CD14-positive monocyte (primary cell): ENCODE measurements around the gene RCAN2. TPM values are rescaled to one million over a fixed set of nuclear protein-coding genes. Genes with fewer than 3 reads are reported as not detected.

ENCODE experiments used
- DNase-seq, 3 donors: peaks; one replicate each; pipeline ENCODE4 v3.0.0-alpha.2; 2011 to 2022
- H2AFZ ChIP-seq: 2 replicates; pipeline ENCODE4 v1.6.0; 2012; ENCODE audit warnings: mild to moderate bottlenecking, low read depth, low read length, inconsistent platforms; ENCODE audit not compliant: insufficient read depth, poor library complexity, severe bottlenecking
- H3K27ac ChIP-seq, 2 donors: 1 replicate in 1 of 2; 2 replicates in 1 of 2; pipeline ENCODE4 v1.5.1; 2012 to 2013; ENCODE audit warnings: low read length in 2 of 2, control low read depth in 1 of 2, inconsistent platforms in 1 of 2, low read depth in 1 of 2, mild to moderate bottlenecking in 1 of 2
- H3K27me3 ChIP-seq, 2 donors: one replicate each; pipeline versions ENCODE4 v1.6.0 to v1.6.1; 2011 to 2013; ENCODE audit warnings: low read length in 2 of 2; ENCODE audit not compliant: control insufficient read depth in 2 of 2, insufficient read depth in 2 of 2
- H3K36me3 ChIP-seq, 2 donors: replicated peaks in 1 of 2; 1 replicate in 1 of 2; 2 replicates in 1 of 2; pipeline versions ENCODE4 v1.5.1 to v1.6.1; 2012 to 2013; ENCODE audit warnings: low read length in 2 of 2, control low read depth in 1 of 2, inconsistent platforms in 1 of 2, mild to moderate bottlenecking in 1 of 2; ENCODE audit not compliant: insufficient read depth in 2 of 2, control insufficient read depth in 1 of 2
- H3K4me1 ChIP-seq, 2 donors: 1 replicate in 1 of 2; 2 replicates in 1 of 2; pipeline versions ENCODE4 v1.5.1 to v1.6.1; 2012 to 2013; ENCODE audit warnings: low read length in 2 of 2, control low read depth in 1 of 2, inconsistent platforms in 1 of 2, mild to moderate bottlenecking in 1 of 2, moderate library complexity in 1 of 2; ENCODE audit not compliant: insufficient read depth in 2 of 2, control insufficient read depth in 1 of 2
- H3K4me2 ChIP-seq: replicated peaks from 2 replicates; pipeline ENCODE3; 2012; ENCODE audit warnings: low read length, moderate library complexity, mild to moderate bottlenecking; ENCODE audit not compliant: poor library complexity, severe bottlenecking; ENCODE audit errors: extremely low read depth
- H3K4me3 ChIP-seq, 3 experiments: fragments of 200-600 bp in 1 of 3; sonication (generic) in 1 of 3; replicated peaks in 1 of 3; 1 replicate in 2 of 3; 2 replicates in 1 of 3; pipeline ENCODE4 v1.5.1; 2011 to 2013; ENCODE audit warnings: low read length in 3 of 3, mild to moderate bottlenecking in 3 of 3, control low read depth in 2 of 3, low read depth in 2 of 3, inconsistent platforms in 1 of 3, moderate library complexity in 1 of 3
- H3K79me2 ChIP-seq: 2 replicates; pipeline ENCODE4 v1.6.0; 2012; ENCODE audit warnings: mild to moderate bottlenecking, control low read depth, inconsistent platforms, low read length, moderate library complexity; ENCODE audit not compliant: insufficient read depth
- H3K9ac ChIP-seq: 2 replicates; pipeline ENCODE4 v1.6.0; 2017; ENCODE audit warnings: low read length, mild to moderate bottlenecking; ENCODE audit not compliant: insufficient read depth, poor library complexity, severe bottlenecking
- H3K9me3 ChIP-seq, 2 donors: replicated peaks in 1 of 2; 1 replicate in 1 of 2; 2 replicates in 1 of 2; pipeline versions ENCODE4 v1.5.1 to v1.6.1; 2012 to 2013; ENCODE audit warnings: low read length in 2 of 2, control low read depth in 1 of 2; ENCODE audit not compliant: control insufficient read depth in 1 of 2, insufficient read depth in 1 of 2
- H4K20me1 ChIP-seq: 2 replicates; pipeline ENCODE4 v1.6.0; 2012; ENCODE audit warnings: mild to moderate bottlenecking, low read length, control low read depth, moderate library complexity; ENCODE audit not compliant: insufficient read depth
- H3K27ac Mint-ChIP-seq, 7 donors: one replicate each; pipeline ENCODE4 v1.8.0; 2020; ENCODE audit warnings: mild to moderate bottlenecking in 7 of 7, mixed read lengths in 7 of 7, moderate library complexity in 6 of 7, inconsistent platforms in 2 of 7
- H3K27me3 Mint-ChIP-seq, 3 donors: one replicate each; pipeline ENCODE4 v1.8.0; 2021 to 2022; ENCODE audit warnings: low read depth in 3 of 3, mild to moderate bottlenecking in 3 of 3, mixed read lengths in 3 of 3, moderate library complexity in 3 of 3, inconsistent platforms in 1 of 3
- H3K36me3 Mint-ChIP-seq, 2 donors: one replicate each; pipeline ENCODE4 v1.8.0; 2020; ENCODE audit warnings: mixed read lengths in 2 of 2, inconsistent platforms in 1 of 2, mild to moderate bottlenecking in 1 of 2
- H3K4me1 Mint-ChIP-seq: one replicate; pipeline ENCODE4 v1.8.0; 2020; ENCODE audit warnings: mild to moderate bottlenecking, mixed read lengths
- H3K4me3 Mint-ChIP-seq, 2 donors: one replicate each; pipeline ENCODE4 v1.8.0; 2020; ENCODE audit warnings: mild to moderate bottlenecking in 2 of 2, mixed read lengths in 2 of 2, moderate library complexity in 1 of 2
- H3K9me3 Mint-ChIP-seq, 7 donors: one replicate each; pipeline ENCODE4 v1.8.0; 2020 to 2022; ENCODE audit warnings: mixed read lengths in 7 of 7, mild to moderate bottlenecking in 6 of 7, moderate library complexity in 6 of 7, inconsistent platforms in 2 of 7
- WGBS: methylation state at CpG from one replicate; pipeline ENCODE4 v1.1.5; 2013; ENCODE audit warnings: missing lambda C conversion rate; ENCODE audit not compliant: insufficient coverage; 5-methylcytosine and 5-hydroxymethylcytosine counted together
- intact Hi-C, 2 donors: fragments of 100-400 bp; cut with micrococcal nuclease; formaldehyde crosslinking; loops; one replicate each; pipeline versions ENCODE4 v1.15.0 to v1.15.1; 2023
- polyA plus RNA-seq, 3 donors: library from polyadenylated mRNA; depleted of rRNA in 1 of 3; unstranded in 2 of 3; stranded (reverse) in 1 of 3; fragments of 300-500 nt in 2 of 3; fragments of >200 nt in 1 of 3; fragmentation: Illumina TruSeq in 2 of 3; gene quantifications; 1 replicate in 2 of 3; 2 replicates in 1 of 3; pipeline ENCODE4 v1.2.3, GENCODE V29; 2012 to 2021
- TF ChIP-seq, protein P1 (sequence below): fragments of 200-600 bp; IDR thresholded peaks from one replicate; pipeline ENCODE4 v1.8.0; 2022; ENCODE audit warnings: antibody characterized with exemption, mild to moderate bottlenecking

The RCAN2 gene
- polyA plus RNA-seq, 3 donors: not detected

DNA sequence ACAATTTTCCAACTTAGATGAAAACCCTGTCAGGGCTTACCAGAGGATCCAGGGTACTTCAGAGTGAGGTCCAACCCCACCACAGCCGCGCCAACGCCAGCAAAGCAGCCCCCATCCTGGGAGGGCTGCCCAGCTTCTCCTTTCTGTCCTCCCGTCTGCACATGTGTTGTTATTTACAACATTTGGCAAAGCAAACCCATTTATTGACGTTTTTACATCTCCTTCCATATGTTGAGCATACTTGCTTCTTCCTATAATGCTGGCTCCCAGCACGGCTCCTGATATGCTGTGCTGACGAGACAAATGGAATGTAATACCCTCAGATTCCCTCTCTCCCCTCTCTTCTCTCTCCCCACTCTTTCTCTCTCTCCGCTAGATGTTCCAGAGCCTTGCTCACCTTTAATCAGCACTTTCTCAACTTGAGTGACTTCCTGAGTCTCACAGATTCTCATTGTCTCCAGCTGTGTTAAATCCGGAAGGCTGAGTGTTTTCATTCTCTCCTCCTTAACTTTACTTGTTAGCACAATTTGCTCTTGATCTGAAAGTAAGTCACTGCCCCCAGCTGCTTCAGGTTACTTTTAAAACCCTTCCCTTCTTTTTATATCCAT lies 22.7 kb downstream of the RCAN2 start:
- no peak for DNase-seq
- no peak overlapping the region for H3K4me3 ChIP-seq
- no peaks in the 10 kb centered on the region for H3K9me3 ChIP-seq
- Mint-ChIP-seq H3K9me3 (peaks cover 0 to 3% (median 1%) of the 10 kb centered on the region in 7 donors), H3K27me3 (peaks cover 1 to 2% (median 1%) of the 10 kb centered on the region in 3 donors), H3K27ac (no peak overlapping the region), H3K4me3 (no peak overlapping the region), H3K36me3 (no peaks in the 10 kb centered on the region), H3K4me1 (no peaks in the 10 kb centered on the region)
- H3K4me2 ChIP-seq: no peak overlapping the region
- 87% methylated on average over 9 of the region's 9 CpGs for WGBS
- intact Hi-C loops: no loop called here
- H2AFZ ChIP-seq: no peak overlapping the region
- TF ChIP-seq, protein P1, sequence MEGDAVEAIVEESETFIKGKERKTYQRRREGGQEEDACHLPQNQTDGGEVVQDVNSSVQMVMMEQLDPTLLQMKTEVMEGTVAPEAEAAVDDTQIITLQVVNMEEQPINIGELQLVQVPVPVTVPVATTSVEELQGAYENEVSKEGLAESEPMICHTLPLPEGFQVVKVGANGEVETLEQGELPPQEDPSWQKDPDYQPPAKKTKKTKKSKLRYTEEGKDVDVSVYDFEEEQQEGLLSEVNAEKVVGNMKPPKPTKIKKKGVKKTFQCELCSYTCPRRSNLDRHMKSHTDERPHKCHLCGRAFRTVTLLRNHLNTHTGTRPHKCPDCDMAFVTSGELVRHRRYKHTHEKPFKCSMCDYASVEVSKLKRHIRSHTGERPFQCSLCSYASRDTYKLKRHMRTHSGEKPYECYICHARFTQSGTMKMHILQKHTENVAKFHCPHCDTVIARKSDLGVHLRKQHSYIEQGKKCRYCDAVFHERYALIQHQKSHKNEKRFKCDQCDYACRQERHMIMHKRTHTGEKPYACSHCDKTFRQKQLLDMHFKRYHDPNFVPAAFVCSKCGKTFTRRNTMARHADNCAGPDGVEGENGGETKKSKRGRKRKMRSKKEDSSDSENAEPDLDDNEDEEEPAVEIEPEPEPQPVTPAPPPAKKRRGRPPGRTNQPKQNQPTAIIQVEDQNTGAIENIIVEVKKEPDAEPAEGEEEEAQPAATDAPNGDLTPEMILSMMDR: no peak
- H3K79me2 ChIP-seq: no peaks in the 10 kb centered on the region
- no peaks in the 10 kb centered on the region for H4K20me1 ChIP-seq
- H3K27me3 ChIP-seq: no peaks in the 10 kb centered on the region
- no peak overlapping the region for H3K9ac ChIP-seq
- no peak overlapping the region for H3K27ac ChIP-seq
- H3K36me3 ChIP-seq: no peaks in the 10 kb centered on the region
- no peaks in the 10 kb centered on the region for H3K4me1 ChIP-seq

DNA sequence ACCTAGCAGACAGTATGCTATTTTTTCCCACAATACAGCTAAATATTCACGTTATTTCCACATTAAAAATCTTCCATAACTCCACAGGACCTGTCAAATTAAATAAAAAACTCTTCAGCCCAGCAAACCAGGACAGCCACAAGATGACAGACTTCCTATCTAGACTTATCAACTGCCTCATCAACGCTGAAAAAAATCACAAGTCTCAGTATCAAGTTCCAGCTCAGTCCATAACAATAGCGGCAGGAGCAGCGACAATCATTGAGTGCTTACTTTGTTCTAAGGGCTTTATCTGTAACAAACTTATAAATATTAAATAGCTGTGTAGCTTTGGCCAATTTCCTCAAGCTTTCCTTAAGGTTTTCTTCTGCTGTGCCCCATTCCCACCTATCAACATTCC lies 24.7 kb downstream of the RCAN2 start:
- Histone ChIP-seq H3K9ac (no peak overlapping the region), H3K27ac (no peak overlapping the region), H3K36me3 (no peaks in the 10 kb centered on the region), H3K4me3 (no peak overlapping the region), H3K79me2 (no peaks in the 10 kb centered on the region), H3K27me3 (peaks cover 0 to 2% of the 10 kb centered on the region in 2 donors), H2AFZ (no peak overlapping the region), H3K4me1 (no peaks in the 10 kb centered on the region), H3K4me2 (no peak overlapping the region), H3K9me3 (no peaks in the 10 kb centered on the region), H4K20me1 (no peaks in the 10 kb centered on the region)
- Mint-ChIP-seq H3K27ac (no peak overlapping the region), H3K4me3 (no peak overlapping the region), H3K36me3 (no peaks in the 10 kb centered on the region), H3K4me1 (no peaks in the 10 kb centered on the region), H3K9me3 (peaks cover 0 to 3% (median 0%) of the 10 kb centered on the region in 7 donors), H3K27me3 (peaks cover 2 to 3% (median 3%) of the 10 kb centered on the region in 3 donors)
- TF ChIP-seq, protein P1: no peak
- WGBS: 84% methylated on average over 3 of the region's 4 CpGs
- intact Hi-C loops: no loop called here
- no peak for DNase-seq
